HG03045 (cell line): ENCODE measurements around the gene RNLS.
"Not testable (repeated sequence)": the region's sequence is repeated elsewhere in the genome, so short reads cannot be mapped to it uniquely, and the experiment has no call there.

Source experiments
- ATAC-seq: cut with Tn5 transposase; IDR thresholded peaks from one replicate; pipeline ENCODE4 v1.9.1; 2021; ENCODE audit warnings: mild to moderate bottlenecking, moderate library complexity; ENCODE audit not compliant: unreplicated experiment

Gene RNLS

DNA sequence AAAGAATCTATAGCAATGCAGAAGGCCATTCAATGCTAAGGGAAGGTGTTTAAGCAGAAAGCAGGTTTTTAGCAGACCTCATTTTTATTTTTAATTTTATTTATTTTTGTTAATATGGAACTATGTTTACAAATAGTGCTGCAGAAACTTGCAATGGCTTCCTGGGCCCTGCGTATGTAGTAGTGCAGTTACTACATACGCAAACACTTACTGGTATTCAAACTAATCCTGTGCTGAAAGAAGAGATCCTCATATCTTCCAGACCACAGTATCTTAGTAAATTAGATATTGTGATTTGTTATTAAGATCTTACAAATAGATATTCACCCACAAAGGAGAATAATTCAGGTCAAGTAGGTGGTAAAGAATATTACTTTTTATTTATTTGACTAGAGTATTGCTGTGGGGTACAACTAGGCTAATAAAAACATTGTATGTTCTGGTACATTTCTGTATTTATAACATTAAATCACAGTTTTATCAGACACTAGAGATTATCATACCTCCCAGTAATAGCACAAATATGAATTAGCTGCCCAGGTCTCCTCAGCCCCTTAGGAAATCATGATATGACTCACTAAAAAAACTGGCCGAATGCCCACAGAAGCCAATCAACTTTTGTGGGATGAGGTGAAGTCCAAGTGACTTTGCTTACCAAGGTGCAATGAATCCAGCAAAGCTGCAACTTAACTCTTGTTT is 57.6 kb downstream of the RNLS start:
- ATAC-seq = no peak

DNA sequence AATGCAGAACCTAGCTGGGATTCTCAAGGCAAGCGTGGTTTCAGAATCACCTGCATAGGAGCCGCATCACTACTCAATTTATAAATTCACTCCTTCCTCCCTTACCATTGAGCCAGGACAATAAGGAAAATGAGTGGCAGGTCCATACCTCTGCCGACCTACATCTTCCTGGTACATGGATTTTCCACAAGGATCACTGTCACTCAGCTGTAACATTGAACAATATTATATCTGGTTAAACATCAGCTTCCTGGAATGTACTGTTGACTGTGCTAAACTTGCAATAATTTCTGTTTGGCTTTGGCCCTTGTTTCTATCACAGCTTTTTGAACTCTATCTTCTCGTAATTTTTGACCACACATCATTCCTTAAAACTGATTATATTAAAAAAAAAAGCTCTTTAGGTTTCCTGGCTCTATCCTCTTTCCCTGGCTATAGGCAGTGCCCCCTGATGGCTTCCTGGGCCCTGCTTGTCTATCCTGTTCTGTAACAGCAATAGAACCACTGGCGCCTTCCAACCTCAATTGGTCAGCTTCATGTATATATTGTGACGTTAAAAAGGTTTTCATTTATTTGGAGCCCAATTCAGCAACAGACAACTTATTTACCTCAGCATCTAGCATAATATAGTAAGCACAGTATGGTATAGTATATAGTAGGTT is 59.2 kb downstream of the RNLS start:
- ATAC-seq = no peak

DNA sequence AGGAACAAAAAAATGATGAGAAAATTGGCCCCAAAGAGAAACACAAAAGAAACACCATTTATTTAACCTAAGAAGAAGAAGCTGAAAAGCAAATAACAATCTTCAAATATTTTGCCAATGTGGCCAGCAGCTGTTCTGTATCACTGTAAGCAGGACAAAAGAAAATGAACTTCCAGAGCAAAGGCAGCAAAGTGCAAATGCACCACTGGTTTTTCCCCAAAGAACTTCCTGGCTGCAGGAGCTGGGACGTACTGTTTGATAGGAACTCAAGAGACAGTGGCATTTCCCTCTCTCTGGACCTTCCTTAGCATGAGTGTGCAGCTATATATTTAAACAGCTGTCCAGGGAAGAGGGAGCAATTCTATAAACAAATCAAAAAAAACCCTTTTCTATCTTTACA is 60.4 kb downstream of the RNLS start:
- ATAC-seq = no peak

DNA sequence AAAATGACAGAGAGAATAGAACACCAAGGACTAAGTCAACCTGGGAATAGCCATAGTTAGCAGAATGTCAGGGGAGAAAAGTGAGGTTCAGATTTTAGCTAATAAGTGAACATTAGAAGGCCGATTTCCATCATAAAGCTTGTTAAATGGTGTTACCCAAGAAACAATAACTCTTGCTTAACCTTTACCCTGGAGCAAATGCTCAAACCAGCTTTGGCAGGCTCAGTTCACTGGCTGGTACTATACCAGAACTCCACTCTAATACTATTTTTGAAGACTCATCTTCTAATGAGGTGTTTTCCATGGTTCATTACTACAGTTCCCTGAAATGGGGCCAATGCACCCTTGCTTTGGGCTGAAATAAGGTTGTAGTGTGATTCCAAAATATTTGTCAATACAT is 61.3 kb downstream of the RNLS start:
- ATAC-seq = no peak

DNA sequence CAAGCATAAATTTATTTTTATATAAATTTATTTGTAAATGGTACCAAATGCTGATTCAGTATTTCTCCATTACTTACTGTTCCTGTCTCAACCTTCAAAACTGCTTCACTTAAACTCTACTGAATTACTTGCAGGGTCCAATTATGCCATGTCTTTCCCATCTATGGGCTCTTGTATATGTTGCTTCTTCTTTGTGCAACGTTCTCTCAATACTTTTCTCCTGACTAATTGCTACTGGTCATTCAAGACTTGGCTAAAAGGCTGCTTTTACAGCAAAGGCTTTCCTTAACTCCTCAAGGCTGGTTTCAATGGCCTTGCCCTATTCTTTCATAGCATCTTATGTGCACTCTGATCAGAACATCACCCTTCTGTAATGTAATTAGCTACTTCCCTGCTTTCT is 67.9 kb downstream of the RNLS start:
- ATAC-seq = no peak

DNA sequence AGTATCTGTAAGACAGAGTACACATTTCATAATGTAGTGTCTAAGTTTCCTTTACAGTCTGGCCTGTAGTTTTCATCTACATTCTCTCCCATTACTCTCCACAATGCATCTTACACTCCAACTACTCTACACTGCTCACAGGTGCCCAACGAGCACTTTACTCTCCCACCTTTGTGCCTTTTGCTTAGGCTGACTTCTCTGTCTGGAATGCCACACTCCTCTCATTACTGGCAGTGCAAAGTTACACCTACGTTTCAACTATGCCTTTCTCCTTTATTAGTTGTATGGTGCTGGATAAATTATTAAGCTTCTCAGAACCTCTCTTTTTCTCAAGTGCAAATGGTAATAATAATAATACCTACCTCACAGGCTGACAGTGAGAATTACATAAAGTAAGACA is 70.5 kb downstream of the RNLS start:
- no peak for ATAC-seq

DNA sequence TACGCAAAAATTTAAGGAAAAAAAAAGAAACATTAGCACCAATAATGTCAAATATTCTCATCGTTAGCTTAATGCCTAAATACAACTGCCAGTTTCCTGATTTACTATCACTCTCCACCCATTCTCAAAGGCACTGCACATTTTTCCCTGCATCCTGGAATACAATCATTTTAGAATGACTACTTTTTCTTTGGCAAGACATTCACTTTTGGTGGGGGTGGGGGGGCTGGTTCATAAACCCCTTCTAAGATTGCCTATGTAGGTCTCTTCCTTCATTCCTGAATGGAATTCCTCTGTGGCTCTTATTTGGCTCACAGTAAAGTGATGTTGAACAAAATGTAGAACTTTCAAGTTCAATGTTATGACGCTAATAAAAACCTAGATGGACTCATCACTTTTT is 74.3 kb downstream of the RNLS start:
- ATAC-seq = no peak

DNA sequence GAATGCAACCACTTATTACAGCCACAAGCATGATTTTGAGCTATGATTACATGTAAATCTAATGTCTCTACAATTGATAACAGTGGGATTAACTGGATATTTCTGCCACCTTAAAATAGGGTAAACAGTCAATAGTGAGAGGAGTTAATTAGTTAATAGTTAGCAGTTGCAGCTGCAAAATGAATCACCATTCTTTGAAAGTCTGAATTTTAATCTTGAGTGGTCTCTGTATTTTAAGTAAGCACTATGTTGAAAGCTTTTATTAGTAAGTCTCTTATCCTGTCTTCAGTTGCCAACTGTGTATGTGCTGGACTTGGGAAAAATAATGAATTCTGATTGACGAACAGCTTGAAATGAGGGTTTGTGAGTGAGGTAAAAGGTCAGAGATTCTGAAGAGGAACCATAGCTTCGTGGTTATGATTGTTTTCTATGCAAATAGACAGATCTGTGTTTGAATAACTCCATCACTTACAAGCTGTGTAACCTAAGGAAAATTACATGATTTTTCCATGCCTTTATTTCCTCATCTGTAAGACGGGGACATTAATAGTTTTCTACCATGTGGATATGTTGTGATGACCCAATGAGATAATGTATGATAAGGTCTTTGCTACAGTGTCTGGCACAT is 75.2 kb downstream of the RNLS start:
- no peak for ATAC-seq

DNA sequence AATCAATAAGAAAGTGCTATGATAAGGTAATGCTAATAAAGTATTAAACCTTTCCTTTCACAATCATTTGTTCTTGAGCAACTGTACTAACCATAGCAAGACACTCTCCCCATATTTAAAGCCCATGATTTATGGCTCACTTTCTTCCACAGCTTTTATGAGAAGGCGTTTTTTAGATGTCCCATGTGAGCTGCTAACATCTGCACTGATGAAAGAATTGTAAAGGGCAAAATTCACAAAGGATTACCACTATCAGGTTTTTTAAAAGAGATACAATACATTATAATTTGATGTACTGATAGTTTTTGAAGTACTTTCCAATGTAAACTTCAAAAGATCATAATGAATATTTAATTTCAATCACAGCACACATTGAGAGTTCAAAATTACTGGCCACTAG is 75.7 kb downstream of the RNLS start:
- ATAC-seq = no peak

DNA sequence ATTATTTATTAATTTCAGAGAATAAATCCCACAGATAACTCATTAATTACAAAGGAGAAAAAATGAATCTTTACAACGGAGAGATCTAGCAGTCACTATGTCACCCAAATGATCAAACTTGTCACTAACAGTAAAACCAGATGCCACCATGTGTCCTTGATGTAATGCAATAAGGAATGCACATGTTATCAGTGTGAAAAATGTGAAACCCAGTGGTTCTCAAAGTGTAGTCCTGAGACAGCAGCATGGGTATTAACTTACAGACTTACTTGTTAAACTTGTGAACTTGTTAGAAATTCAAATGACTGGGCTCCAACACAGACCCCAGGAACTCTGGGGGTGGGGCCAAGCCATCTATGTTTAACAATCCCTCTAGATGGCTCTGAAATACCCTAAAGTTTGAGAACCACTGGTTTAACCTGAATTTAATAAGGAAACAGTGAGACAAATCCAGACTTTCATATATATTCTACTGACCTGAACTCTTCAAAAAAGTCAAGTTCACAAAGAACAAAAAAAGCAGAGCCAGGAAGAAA is 77.4 kb downstream of the RNLS start:
- ATAC-seq = no peak

DNA sequence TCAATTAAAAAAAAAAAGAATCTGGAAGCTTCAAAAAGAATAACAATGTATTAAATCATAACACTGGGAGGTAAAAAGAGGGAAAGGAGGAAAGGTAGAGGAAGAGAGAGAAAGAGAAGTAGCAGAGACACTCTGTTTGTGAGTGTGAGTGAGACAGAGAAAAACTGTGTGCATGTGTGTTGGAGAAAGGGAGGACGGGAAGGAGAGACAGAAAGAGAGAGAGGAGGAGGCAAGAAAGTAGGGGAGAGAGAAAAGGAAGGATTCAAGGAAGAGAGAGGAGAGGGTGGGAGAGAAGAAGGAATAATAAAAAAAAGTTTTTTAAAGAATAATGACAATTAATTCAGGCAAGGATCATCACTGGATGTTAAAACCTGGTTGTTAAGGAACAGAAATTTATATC is 77.9 kb downstream of the RNLS start:
- no peak for ATAC-seq

DNA sequence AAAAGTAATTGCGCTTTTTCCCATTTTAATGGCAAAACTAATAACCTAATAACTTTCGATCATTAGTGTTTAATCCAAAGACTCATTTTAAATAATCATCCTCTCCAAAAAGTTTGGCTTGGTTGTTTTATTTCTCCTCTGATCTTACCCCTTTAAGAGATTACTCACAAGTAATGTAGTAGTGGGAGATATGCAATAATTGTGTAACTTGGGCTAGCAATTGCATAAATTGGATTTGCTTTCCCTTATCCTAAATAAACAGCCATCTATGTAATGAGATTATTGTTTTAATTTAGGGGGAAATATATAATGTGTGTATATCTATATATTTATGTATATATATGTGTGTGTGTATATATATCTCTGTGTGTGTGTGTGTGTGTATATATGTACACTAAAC is 82.5 kb downstream of the RNLS start:
- ATAC-seq = no peak

DNA sequence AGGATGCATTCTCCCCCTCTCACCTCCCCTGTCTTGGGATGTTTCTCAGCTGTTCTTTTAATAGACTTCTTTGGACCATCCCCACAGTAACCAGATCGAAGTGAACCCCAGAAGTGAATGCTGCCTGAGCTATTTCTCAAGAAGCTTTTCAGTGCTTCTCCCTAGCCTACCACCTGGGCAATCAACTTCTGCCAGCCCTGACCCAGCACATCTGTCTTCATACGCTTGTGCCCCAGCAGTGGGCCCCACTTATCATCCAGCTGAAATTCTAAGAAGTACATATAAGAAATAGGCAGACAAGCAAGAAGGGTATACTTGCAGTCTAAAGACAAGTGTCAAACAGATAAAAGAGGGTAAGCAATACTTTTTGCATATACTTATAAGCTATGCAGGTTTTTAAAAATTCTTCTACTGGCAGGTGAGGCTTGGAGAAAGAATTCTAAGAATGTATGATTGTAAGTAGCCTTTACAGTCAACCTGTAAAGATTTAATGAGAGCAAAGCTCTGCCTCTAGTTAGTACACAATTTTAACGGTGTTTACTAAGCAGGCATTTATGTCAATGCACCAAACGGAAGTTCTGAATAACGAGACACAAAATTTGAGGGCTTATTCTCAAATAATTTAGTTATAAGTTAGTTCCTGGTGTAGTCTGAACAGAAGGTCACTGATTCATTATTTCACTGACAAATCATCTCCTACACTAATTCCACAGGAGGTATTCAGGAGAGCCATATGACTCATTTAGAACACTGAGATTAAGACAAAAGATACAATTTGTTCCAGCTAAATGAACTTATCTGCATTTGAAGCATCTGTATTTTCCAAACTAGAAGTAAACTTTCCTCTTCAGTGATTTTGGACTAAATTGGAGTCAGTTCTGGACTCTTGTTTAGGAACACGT is 83.3 kb downstream of the RNLS start:
- no peak for ATAC-seq

DNA sequence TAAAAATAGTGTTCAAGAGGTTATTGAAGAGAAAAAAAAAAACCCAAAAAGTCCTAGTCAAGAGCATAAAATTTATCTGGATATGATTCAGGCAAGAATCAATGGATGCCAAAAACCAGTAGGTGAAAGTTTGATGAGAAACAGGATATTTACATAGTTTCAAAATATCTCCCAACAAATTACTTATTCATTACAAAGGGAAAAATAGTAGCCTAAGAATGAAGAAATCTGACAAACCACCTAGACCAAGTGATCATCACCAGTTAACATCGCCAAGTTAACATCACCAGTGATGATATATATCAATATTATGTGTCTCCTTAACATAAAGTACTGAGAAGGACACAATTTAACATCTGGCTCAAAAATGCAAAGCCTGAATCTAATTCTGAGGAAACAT is 85.2 kb downstream of the RNLS start:
- no peak for ATAC-seq

DNA sequence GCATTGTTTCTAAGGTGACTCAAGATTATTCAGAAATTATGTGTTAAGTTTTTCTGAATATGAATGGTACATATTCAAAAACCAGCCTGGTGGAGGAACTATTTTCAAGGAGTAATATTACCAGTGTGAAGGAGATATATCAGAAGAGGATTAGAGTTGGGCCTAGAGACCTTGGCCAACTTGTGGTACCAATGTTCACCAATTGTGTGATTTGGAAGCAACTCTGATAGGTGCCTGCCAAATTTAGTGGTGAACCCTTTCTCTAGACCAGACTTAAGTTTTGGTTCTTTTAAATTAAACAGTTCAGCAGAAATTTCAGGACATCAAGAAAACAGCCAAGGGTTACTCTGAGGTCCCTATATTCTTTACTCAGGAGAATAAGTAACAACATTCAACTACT is 88.6 kb downstream of the RNLS start:
- no peak for ATAC-seq

DNA sequence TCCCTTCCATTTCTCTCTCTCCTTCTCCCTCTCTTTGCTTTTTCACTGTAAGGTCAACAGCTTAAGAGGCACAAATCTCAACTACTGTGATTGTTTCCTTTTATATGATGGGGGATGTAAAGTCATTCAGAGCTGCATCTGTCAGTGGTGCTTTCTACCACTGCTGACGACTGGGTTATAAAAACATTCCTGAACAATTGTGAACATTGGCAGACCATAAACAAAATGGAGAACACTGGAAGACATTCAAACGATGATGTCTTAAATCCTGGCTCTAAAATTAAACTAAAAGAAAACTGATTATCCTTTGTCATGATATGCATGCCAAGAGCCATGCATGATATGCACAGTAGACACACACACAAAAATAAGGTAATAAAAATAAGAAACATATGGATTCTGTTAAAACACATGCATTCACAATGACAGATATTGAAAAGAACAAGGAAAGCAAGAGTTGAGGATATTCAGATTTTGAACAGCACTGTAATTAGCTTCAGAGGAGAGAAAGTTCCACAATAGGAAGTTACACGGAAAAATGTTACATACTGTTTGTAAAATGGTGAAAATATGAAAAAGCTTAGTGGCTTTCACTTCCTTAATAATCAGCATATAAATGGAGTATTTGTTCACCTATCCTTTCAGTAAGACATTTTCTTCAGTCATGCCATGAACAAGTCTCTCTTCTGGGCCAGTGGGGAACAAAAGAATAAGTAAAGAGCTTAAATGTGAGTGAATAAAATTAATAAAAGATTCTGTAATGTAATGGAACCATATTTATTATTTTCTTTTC is 89.2 kb downstream of the RNLS start:
- ATAC-seq = no peak

DNA sequence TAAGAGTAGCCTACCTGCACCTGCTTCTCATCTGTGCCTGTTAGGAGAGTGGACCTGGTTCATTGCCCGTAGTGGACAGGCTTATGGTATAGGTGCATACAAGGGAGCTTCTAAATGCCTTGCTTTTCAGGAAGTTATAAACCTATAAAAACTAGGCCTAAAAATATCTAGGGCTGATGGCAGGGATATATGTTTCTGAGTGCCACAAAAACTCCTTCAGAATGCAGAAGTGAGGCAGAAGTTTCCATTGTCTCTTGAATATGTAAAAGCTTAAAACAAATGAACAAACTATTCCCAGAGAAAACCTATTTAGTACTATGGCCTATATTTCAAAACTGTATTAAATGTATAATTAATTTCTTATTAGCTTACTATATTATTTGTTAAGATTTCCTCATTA is 91.8 kb downstream of the RNLS start:
- ATAC-seq = no peak

DNA sequence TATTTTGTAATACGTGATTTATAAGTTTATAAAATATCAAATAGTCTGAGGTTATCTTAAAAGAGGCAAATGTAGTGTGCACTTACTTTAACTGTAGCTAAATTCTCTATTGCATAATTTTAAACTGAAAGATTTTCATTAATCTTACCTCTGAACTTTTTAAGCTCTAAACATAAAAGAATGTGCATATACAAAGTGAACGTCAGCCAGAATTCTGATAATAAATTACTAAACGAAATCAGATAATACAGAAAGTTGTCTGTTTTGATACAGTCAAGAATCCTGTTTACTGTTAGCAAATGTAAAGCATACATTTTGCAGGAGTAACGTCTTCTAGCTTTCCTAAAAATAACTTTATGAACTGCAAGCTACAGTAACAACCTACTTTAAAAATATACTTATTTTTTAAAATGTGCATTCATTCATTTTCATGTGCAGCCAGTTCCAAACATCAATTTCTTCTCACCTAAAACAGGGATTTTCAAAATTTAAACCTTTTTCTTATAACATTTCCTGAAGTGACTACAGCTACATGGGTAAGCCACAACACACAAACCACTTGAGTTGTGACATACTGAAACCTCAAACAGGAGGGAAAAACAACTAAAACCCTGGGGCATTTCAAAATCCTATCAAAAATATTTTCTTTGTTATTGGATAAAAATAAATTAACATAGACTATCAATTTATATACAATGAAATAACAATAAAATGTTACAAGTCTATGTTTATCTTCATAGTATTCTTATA is 92.7 kb downstream of the RNLS start:
- ATAC-seq = no peak

DNA sequence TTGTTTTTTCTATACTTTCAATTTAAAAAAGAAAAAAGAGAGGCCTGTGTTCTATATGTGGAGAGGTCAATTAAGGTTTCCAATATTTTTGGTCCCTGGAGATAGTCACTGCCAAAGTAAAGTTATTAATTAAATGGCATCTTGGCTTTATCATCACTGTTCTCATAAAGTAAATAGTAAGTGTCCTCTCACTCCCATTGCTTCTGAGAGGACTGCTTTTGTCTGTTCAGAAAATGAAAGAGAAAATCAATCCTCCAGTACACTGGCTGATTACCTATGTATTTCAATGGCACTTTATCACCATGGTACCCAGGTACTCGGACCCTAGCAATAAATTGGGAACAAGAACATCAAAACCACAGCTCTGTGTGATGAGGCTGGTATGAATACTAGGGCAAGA is 94.0 kb downstream of the RNLS start:
- no peak for ATAC-seq

DNA sequence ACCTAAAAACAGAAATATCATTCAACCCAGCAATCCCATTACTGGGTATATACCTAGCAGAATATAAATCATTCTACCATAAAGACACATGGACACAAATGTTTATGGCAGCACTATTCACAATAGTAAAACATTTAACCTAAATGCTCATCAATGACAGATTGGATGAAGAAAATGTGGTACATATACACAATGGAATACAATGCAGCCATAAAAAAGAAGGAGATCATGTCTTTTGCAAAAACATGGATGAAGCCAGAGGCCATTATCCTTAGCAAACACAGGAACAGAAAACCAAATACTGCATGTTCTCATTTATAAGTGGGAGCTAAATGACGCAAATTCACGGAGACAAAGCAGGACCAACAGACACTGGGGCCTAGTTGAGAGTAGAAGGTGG is 96.3 kb downstream of the RNLS start:
- not testable (repeated sequence) for ATAC-seq
